ENCODE results near the gene HOXC10. TPM values are rescaled to one million over a fixed set of nuclear protein-coding genes. Genes with fewer than 3 reads are reported as not detected.

HOXC10 gene
- total and polyA plus RNA-seq, 10 of the 15 experiments (the other 5 are each of a cell fraction or from before 2014, with no cell fraction given), result 0.59 TPM; not detected in 9

DNA sequence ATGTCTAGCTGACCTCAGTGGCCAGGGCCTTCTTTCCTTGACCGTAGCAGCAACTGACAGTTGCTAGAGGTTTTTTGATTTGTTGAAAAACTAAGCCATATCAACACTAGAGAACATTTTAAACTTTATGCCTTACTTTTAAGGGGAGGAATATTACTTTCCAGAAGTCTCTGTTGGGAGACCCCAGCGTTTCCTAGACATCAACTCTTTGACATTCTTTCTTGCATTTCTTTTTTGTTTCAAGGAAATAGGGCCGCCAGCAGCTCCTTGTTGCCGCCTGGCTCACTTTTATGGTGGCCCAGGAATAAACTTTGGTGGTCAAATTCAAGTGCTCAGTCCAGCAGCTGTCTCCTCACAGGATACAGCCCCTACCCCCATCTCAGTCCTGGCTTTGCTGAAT is 14.5 kb upstream of the HOXC10 start:
- TF ChIP-seq MLLT1 (IDR thresholded peaks at IDR 0.05), result no peak
- TF ChIP-seq MEF2B (IDR thresholded peaks at IDR 0.05; ENCODE audit: partially characterized antibody, poor library complexity, severe bottlenecking), result no peak
- no peak for TF ChIP-seq FOS (IDR thresholded peaks at IDR 0.05; ENCODE audit: borderline replicate concordance, extremely low read depth, insufficient read length)
- no peak for TF ChIP-seq BMI1 (IDR thresholded peaks at IDR 0.05; ENCODE audit: borderline replicate concordance)
- TF ChIP-seq E4F1 (IDR thresholded peaks at IDR 0.05; ENCODE audit: borderline replicate concordance, partially characterized antibody), result no peak
- no peak for TF ChIP-seq STAT1 (conservative IDR thresholded peaks at IDR 0.05)
- no peak for TF ChIP-seq EZH2 (IDR thresholded peaks at IDR 0.05; ENCODE audit: borderline replicate concordance, control insufficient read depth, low read depth, low read length)
- no peak for TF ChIP-seq CHD4 (IDR thresholded peaks at IDR 0.05)
- TF ChIP-seq RELA (IDR thresholded peaks at IDR 0.05; ENCODE audit: borderline replicate concordance, partially characterized antibody), result no peak
- TF ChIP-seq, protein P1, sequence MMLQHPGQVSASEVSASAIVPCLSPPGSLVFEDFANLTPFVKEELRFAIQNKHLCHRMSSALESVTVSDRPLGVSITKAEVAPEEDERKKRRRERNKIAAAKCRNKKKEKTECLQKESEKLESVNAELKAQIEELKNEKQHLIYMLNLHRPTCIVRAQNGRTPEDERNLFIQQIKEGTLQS (IDR thresholded peaks at IDR 0.05; ENCODE audit: borderline replicate concordance, extremely low read depth, low read depth, low read length), result no peak
- DNase-seq (ENCODE audit: low read depth, low spot score), result no peak
- no peak overlapping the region for H3K4me2 ChIP-seq (ENCODE audit: control insufficient read depth, insufficient read depth)
- no peak for FAIRE-seq
- H3K79me2 ChIP-seq (ENCODE audit: control insufficient read depth, insufficient read depth, low read length), result no peaks in the 10 kb centered on the region
- H3K9ac ChIP-seq (ENCODE audit: control insufficient read depth, insufficient read depth, low read length), result no peak overlapping the region
- no peak overlapping the region for H3K27ac ChIP-seq (ENCODE audit: control insufficient read depth, insufficient read depth)
- peaks cover 31 to 51% of the 10 kb centered on the region in 2 experiments for H3K27me3 ChIP-seq (replicated peaks in 1 of 2; ENCODE audit: control insufficient read depth in 2 of 2, insufficient read depth in 2 of 2, low read length in 1 of 2)
- H3K9me3 ChIP-seq (replicated peaks; ENCODE audit: control insufficient read depth, insufficient read depth, low read length), result no peaks in the 10 kb centered on the region; the same call in 2 of the 3 replicates
- no peak for ATAC-seq
- no TSS peak for BruUV-seq (replicated peaks)
- ChIA-PET CTCF (interaction anchor here (0.8 kb wide), 1 partner anchor 429 kb away, joined by 3 read pairs; no protein-coding TSS in a partner anchor), RAD21 (ENCODE audit: unreplicated experiment) (no interaction called here), SMC1A (ENCODE audit: uncharacterized antibody, unreplicated experiment) (no interaction called here), POLR2A (no interaction called here)
- intact Hi-C loops (cut with micrococcal nuclease; ENCODE audit: unreplicated experiment), result no loop called here
- H3K36me3 ChIP-seq (ENCODE audit: control insufficient read depth in 2 of 2, insufficient read depth in 2 of 2, low read length in 1 of 2), result no peaks in the 10 kb centered on the region
- WGBS (ENCODE audit: insufficient coverage, insufficient replicate concordance, low lambda C conversion rate, missing lambda C conversion rate), result 7% methylated on average over 4 of the region's 4 CpGs
- no peaks in the 10 kb centered on the region; the same call in 1 of the 2 replicates for H4K20me1 ChIP-seq (ENCODE audit: control insufficient read depth, insufficient read depth)
- no peak overlapping the region for H2AFZ ChIP-seq (ENCODE audit: control insufficient read depth, low read depth, low read length)
- H3K4me1 ChIP-seq (ENCODE audit: control insufficient read depth, insufficient read depth, low read length), result no peaks in the 10 kb centered on the region; the same call in 1 of the 2 replicates
- no peak overlapping the region for H3K4me3 ChIP-seq
- in situ Hi-C loops (cut with MboI), result no loop called here
